Activated CD4-positive, alpha-beta T cell treated with anti-CD3 and anti-CD28 coated beads, Interleukin-2, amount 10 ng/mL, durations not matched to agents 7 days and 5 days (primary cell): ENCODE measurements around the gene SPATA32. TPM values are rescaled to one million over a fixed set of nuclear protein-coding genes. Genes with fewer than 3 reads are reported as not detected.

Experiments used
- CTCF ChIA-PET: fragments of 350-600 bp; sonication (Branson Sonifier 250); formaldehyde crosslinking; loops from one replicate; lab custom pipeline; 2021; ENCODE audit warnings: antibody characterized with exemption; lab: Charles Lee
- POLR2A ChIA-PET: fragments of 350-600 bp; sonication (Branson Sonifier 250); formaldehyde crosslinking; loops from one replicate; lab custom pipeline; 2021; ENCODE audit warnings: antibody characterized with exemption; lab: Charles Lee
- DNase-seq: peaks from one replicate; pipeline ENCODE4 v3.0.0-alpha.2; 2020
- H3K27ac Mint-ChIP-seq: one replicate; pipeline ENCODE4 v1.8.0; 2021; ENCODE audit warnings: mild to moderate bottlenecking, moderate library complexity, mixed read lengths
- H3K27me3 Mint-ChIP-seq: one replicate; pipeline ENCODE4 v1.8.0; 2021; ENCODE audit warnings: mixed read lengths
- H3K36me3 Mint-ChIP-seq: one replicate; pipeline ENCODE4 v1.8.0; 2021; ENCODE audit warnings: low read depth, mixed read lengths
- H3K4me1 Mint-ChIP-seq: one replicate; pipeline ENCODE4 v1.8.0; 2021; ENCODE audit warnings: mixed read lengths
- H3K4me3 Mint-ChIP-seq: one replicate; pipeline ENCODE4 v1.8.0; 2021; ENCODE audit warnings: mild to moderate bottlenecking, moderate library complexity, mixed read lengths
- H3K9me3 Mint-ChIP-seq: one replicate; pipeline ENCODE4 v1.8.0; 2021; ENCODE audit warnings: mixed read lengths
- total RNA-seq, 2 experiments: library from RNA; stranded (reverse); gene quantifications; one replicate each; pipeline ENCODE4 v1.2.3, GENCODE V29; 2021

Gene SPATA32, protein sequence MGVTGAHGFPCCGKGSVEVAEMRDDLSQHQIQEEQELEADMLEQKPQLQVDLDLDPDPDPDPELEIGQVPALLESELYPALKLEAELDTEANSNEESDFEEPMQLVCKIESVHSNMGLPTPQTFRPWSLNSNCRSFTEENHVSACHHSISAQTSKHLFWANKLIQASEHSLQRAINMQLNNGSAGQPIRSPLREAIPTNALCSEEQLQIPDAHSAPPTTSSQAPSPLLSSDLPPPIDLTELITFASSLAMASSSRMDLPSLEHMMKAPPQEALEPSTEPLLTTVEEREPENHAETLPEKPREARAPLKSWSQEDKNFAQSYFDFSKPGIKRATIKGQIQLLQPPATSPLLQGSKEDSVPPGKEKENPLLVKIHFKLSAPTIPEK
- total RNA-seq = under 1 TPM; 0.27 to 0.67 TPM

DNA sequence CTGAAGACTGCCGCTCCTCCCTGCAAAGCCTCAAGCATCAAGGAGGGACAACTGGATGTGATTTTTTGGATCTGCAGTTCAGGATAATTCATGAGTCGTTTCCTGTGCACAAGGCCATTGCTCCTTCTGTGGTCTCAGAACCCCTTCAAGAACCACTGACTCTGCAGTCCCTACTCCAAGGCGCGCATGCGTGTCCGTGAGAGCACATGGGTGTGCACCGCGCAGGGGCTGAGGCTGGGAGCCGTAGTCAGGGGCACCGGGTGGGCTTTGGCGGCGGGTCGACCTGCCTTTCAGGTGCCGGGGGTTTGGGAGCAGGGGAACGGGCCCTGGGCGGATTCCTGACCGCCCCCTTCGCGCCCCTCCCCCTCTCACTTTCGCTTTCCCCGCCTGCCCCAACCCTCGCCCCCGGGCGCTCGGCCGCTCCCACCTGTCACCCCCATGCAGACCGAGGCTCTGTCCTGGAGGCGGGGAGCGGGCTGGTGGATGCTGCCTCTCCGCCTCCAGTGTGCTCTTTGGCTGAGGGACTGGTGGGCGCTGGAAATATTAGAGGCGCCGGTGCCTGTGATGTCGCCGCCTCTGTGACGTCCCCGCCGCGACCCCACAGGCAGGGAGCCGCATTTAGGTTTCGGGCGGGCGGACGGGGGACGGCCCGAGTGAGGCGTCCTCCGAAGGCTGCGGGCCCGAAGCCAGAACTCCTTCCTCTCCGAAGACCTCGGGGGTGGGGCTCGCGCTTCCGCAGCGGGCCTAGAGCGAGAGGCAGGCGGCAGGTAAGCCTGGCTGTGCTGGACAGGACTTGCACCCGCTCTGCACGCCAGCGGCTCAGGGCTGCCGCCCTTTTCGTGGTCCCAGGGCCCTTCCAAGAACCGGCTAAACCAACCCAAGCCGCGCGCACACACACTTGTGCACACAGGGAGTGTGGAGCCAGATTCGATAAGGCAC lies at the start of gene SPATA32:
Gene SPATA32, minus strand, starts transcription at position 518 of the 939 bp plus-strand sequence. Its CDS starts 78 bp downstream, at position 440.
- no peaks in the 10 kb centered on the region for H3K9me3 Mint-ChIP-seq
- H3K4me3 Mint-ChIP-seq = peak within 1 kb of the TSS; percentile 74
- peak within 1 kb of the TSS; percentile 85 for H3K27ac Mint-ChIP-seq
- peaks cover 21% of the 10 kb centered on the region for H3K36me3 Mint-ChIP-seq
- ChIA-PET POLR2A (no interaction called here), CTCF (interaction anchor here (1.2 kb wide), 1 partner anchor 15 kb away, joined by 4 read pairs; no protein-coding TSS in a partner anchor)
- peaks cover 40% of the 10 kb centered on the region for H3K4me1 Mint-ChIP-seq
- DNase-seq = peak; percentile 68
- no peaks in the 10 kb centered on the region for H3K27me3 Mint-ChIP-seq

DNA sequence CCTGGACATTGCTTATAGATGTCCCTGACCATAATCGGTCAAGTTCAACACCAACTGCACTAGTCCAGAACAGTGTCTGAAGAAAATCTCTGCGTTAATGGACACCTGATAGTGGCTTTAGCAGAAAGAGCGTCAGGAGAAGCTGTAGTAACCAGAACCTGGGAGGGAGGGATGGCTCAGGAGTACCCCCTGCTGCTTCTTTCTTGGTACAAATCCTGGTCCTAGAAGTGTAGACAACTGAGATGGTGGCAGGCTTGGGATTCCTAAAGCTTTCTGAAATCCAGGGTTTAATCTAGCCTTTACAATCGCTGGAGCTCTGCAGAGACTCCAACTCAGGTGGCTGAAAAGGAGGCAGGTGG lies 49.5 kb upstream of the SPATA32 start:
- peak overlapping the region; percentile 98 for H3K27ac Mint-ChIP-seq
- ChIA-PET POLR2A (interaction anchor here (1.4 kb wide), 1 partner anchor 164 kb away, joined by 3 read pairs; the partner anchor contains the start of gene HEXIM1), CTCF (interaction anchor here (0.7 to 2.6 kb wide), 14 partner anchors 8 to 176 kb away, joined by 3 to 15 read pairs (median 5); partner anchors contain the start of gene ACBD4)
- no peak for DNase-seq
- peaks cover 68% of the 10 kb centered on the region for H3K36me3 Mint-ChIP-seq
- no peaks in the 10 kb centered on the region for H3K27me3 Mint-ChIP-seq
- H3K4me1 Mint-ChIP-seq = peaks cover 76% of the 10 kb centered on the region
- no peaks in the 10 kb centered on the region for H3K9me3 Mint-ChIP-seq
- peak overlapping the region; percentile 75 for H3K4me3 Mint-ChIP-seq

DNA sequence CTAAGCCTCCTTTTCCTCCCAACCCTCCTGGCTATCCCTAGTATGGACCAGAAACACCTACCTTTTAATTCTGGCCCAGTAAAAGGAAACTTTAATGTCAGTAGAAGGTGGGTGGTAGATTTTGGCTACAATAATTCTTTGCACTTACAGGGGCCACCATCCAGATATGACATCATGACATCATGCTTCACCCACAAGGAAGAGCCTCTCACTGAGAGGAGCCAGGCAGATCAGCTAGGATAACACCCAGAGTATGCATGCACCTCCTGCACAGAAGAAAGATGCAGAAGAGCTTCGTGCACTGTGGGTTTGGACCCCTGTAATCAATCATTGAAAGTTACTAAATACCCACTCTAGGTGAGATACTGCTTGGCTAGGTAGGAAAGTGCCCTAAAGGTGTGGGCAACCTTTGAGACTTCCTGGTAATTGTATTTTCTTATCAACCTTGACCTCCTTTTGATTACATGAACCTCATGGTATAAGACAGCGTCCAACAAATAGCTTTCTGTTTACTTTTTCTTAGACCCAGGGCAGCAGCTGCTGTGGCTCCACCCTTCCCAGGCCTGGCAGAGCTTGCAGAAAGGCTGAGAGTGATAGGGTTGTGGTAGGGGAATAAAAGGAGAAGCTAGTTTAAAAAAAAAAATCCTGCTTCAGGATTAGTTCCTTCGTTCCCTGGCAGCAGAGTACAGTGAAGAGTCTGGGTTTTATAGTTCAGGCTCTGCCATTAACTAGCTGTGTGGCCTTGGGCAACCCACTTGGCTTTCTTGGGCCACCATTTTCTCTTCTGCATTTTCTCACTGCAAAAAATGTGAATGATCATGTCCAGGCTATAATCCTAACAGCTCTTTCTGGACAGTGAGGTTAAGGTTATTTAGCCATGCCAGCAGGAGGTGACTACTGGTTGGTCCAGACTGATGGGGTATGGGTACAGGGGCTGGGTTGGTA lies 48.8 kb upstream of the SPATA32 start:
- DNase-seq = no peak
- H3K4me3 Mint-ChIP-seq = peak overlapping the region; percentile 75
- H3K9me3 Mint-ChIP-seq = no peaks in the 10 kb centered on the region
- CTCF ChIA-PET = interaction anchor here (0.6 to 2.6 kb wide), 11 partner anchors 9 to 1459 kb away, joined by 3 to 15 read pairs (median 3); partner anchors contain the start of gene ACBD4
- peaks cover 67% of the 10 kb centered on the region for H3K36me3 Mint-ChIP-seq
- POLR2A ChIA-PET = no interaction called here
- H3K27me3 Mint-ChIP-seq = no peaks in the 10 kb centered on the region
- peak overlapping the region; percentile 98 for H3K27ac Mint-ChIP-seq
- peaks cover 83% of the 10 kb centered on the region for H3K4me1 Mint-ChIP-seq

DNA sequence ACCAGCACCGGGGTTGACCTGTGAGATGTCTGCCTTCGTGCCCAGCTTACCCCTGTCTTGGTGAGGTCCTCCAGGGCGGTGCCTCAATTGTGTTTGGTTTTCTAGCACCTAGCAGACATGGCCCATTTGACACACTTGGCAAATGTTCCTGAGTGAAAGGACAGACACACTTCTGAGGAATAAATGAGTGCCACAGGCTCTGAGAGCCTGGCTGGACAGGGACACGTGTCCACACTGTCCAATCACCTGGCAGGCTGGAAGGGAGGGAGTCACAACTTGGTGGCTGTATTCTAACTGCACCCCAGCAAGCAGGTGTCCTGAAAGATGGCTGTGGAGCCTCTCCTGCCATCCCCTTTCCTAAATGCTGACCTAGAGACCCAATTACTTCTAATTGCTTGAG lies 47.5 kb upstream of the SPATA32 start:
- CTCF ChIA-PET = interaction anchor here (1.9 kb wide), 1 partner anchor 17 kb away, joined by 4 read pairs; no protein-coding TSS in a partner anchor
- POLR2A ChIA-PET = no interaction called here
- H3K27ac Mint-ChIP-seq = peak overlapping the region; percentile 77
- peaks cover 82% of the 10 kb centered on the region for H3K4me1 Mint-ChIP-seq
- H3K9me3 Mint-ChIP-seq = no peaks in the 10 kb centered on the region
- H3K4me3 Mint-ChIP-seq = no peak overlapping the region
- no peaks in the 10 kb centered on the region for H3K27me3 Mint-ChIP-seq
- H3K36me3 Mint-ChIP-seq = peaks cover 61% of the 10 kb centered on the region
- no peak for DNase-seq

DNA sequence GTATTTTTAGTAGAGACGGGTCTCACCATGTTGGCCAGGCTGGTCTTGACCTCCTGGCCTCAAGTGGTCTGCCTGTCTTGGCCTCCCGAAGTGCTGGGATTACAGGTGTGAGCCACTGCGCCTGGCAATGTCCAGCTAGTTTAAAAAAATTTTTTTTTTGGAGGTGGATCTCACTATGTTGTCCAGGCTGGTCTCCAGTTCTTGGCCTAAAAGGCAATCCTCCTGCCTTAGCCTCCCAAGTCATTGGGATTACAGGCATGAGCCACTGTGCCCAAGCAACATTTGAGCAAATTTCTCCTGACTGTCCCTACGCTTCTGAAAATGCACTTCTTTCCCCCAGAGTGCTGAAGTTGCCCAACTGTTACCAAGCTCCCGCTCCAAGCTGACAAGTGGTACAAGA lies 46.9 kb upstream of the SPATA32 start:
- H3K27me3 Mint-ChIP-seq = no peaks in the 10 kb centered on the region
- H3K36me3 Mint-ChIP-seq = peaks cover 59% of the 10 kb centered on the region
- no peak overlapping the region for H3K4me3 Mint-ChIP-seq
- H3K27ac Mint-ChIP-seq = peak overlapping the region; percentile 91
- CTCF ChIA-PET = interaction anchor here (0.9 to 1.9 kb wide), 2 partner anchors 16 to 25 kb away, joined by 3 to 4 read pairs; no protein-coding TSS in a partner anchor
- DNase-seq = no peak
- no peaks in the 10 kb centered on the region for H3K9me3 Mint-ChIP-seq
- POLR2A ChIA-PET = interaction anchor here (0.6 kb wide), 1 partner anchor 111 kb away, joined by 3 read pairs; no protein-coding TSS in a partner anchor
- peaks cover 82% of the 10 kb centered on the region for H3K4me1 Mint-ChIP-seq

DNA sequence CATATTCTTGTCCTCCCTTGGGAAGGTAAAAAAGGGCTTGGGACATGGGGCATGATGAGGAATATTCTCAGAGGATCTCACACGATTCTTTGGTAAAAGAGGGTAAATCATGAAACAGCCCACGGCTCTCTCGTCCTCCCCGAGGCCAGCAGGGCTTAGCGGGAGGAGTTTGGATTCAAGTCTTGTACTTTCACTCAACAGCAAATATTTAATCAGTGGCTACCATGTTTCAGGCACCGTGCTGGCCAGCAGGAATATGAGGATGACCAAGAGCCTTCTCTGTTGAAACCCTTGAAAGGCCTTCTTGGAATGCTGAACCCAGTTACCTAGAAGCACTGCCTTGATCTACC lies 46.1 kb upstream of the SPATA32 start:
- Mint-ChIP-seq H3K27ac (peak overlapping the region; percentile 91), H3K9me3 (no peaks in the 10 kb centered on the region), H3K4me3 (peak overlapping the region; percentile 30), H3K36me3 (peaks cover 53% of the 10 kb centered on the region), H3K4me1 (peaks cover 83% of the 10 kb centered on the region), H3K27me3 (no peaks in the 10 kb centered on the region)
- CTCF ChIA-PET = interaction anchor here (0.6 to 1.9 kb wide), 7 partner anchors 9 to 172 kb away, joined by 3 to 4 read pairs (median 3); partner anchors contain the start of genes ACBD4 and MAP3K14
- POLR2A ChIA-PET = no interaction called here
- no peak for DNase-seq

DNA sequence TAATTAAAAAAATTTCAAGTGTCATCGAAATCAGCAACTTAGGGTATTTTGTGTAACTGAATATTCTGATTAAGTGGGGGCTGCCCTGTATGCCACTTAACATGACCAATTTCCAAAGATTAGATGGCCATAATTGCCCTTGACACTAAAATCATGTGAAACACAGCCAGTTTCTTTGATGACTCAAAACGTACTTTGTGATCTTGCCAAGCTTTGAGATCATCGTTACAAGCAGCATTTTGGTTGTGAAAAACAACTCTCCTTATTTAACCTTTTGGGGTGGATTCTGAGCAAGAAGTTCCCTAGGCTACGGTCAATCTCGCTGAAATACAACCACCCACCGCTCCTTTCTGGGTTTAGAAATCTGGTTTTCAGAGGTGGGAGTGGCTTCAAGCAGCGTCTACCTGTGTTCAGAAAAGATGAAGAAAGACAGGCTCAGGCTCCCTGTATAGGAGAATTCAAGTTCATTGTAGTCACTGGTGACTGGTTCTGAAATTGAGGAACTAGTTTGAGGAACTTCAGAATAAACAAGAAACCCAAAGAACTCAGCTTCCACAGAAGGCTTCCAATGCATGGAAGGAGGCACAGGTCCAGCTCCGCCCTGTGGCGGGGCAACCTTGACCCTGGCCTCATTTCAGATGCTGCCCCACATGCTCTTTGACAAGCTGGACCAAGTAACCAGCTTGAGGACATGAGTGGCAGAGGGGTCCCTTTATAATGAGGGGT lies 45.6 kb upstream of the SPATA32 start:
- DNase-seq = peak; percentile 61
- H3K27ac Mint-ChIP-seq = peak overlapping the region; percentile 91
- POLR2A ChIA-PET = no interaction called here
- CTCF ChIA-PET = interaction anchor here (0.6 to 1.9 kb wide), 6 partner anchors 9 to 110 kb away, joined by 3 to 5 read pairs (median 3); partner anchors contain the start of gene MAP3K14
- H3K27me3 Mint-ChIP-seq = no peaks in the 10 kb centered on the region
- H3K36me3 Mint-ChIP-seq = peaks cover 58% of the 10 kb centered on the region
- no peaks in the 10 kb centered on the region for H3K9me3 Mint-ChIP-seq
- peaks cover 83% of the 10 kb centered on the region for H3K4me1 Mint-ChIP-seq
- peak overlapping the region; percentile 30 for H3K4me3 Mint-ChIP-seq

DNA sequence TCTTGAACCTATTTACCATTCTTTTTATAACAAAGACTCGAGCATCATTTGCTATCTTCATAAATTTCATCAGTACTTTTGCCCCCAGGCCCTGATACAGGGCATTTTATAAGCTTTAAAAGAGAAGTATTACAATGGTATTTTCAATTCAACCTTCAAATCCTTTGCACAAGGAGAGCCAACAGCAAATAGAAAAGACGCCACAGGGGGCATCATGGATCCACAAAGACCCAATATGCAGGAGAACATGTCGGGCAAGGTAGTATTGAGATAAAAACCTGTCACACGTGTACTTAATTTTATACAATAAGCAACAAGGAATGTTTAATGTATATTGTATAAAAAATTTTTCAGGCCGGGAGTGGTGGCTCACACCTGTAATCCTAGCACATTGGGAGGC lies 44.7 kb upstream of the SPATA32 start:
- Mint-ChIP-seq H3K4me1 (peaks cover 81% of the 10 kb centered on the region), H3K9me3 (no peaks in the 10 kb centered on the region), H3K27me3 (no peaks in the 10 kb centered on the region), H3K4me3 (no peak overlapping the region), H3K36me3 (peaks cover 52% of the 10 kb centered on the region), H3K27ac (peak overlapping the region; percentile 82)
- ChIA-PET POLR2A (no interaction called here), CTCF (interaction anchor here (0.6 to 1.6 kb wide), 4 partner anchors 29 to 109 kb away, joined by 3 to 5 read pairs (median 4); no protein-coding TSS in a partner anchor)
- DNase-seq = no peak

DNA sequence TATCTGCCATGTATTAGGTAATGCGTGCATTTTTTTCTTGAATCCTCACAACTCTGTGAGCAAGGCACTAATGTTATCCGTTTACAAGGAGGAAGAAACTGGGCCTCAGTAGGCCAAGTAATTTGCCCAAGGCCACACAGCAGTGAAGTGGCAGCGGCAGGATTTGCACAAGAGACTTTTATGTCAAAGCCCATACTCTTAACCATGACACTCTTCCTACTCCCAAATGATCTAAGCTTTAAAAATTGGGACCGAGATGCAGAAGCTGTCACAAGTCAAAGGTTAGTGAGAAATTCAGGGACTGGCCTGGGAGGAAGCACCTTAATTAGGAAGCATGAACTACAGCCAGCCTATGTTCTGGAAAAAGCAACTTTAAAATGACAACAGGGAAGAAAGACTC lies 44.2 kb upstream of the SPATA32 start:
- Mint-ChIP-seq H3K9me3 (no peaks in the 10 kb centered on the region), H3K36me3 (peaks cover 48% of the 10 kb centered on the region), H3K27me3 (no peaks in the 10 kb centered on the region), H3K27ac (peak overlapping the region; percentile 68), H3K4me3 (no peak overlapping the region), H3K4me1 (peaks cover 78% of the 10 kb centered on the region)
- ChIA-PET POLR2A (no interaction called here), CTCF (interaction anchor here (0.6 to 1.6 kb wide), 5 partner anchors 29 to 109 kb away, joined by 3 to 5 read pairs (median 3); no protein-coding TSS in a partner anchor)
- no peak for DNase-seq

DNA sequence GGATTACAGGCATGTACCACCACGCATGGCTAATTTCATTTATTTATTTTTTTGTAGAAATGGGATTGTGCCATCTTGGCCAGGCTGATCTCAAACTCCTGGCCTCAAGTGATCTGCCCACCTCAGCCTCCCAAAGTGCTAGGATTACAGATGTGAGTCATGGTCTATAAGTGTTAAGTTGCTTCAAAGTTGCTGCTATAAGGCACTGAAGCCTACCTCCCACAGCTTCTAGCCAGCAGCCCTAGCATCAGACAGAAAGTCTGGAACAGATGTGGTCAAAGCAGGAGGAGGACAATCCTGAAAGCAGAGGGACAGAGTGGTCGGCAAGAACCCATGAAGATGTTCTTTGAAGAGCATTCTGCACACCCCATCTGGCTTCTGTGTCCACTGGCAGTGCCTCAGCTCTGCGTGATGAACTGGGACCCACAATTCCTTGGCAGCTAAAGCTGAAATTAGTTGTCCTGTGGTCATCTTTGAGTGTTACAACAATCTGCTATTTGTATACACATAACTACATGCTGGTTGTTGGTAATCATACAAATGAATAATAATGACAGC lies 43.7 kb upstream of the SPATA32 start:
- CTCF ChIA-PET = interaction anchor here (0.6 to 1.6 kb wide), 4 partner anchors 11 to 108 kb away, joined by 3 to 5 read pairs (median 4); no protein-coding TSS in a partner anchor
- DNase-seq = no peak
- H3K36me3 Mint-ChIP-seq = peaks cover 44% of the 10 kb centered on the region

More for the DNA sequence above, 43.7 kb upstream of the SPATA32 start:
- Mint-ChIP-seq H3K9me3 (no peaks in the 10 kb centered on the region), H3K4me1 (peaks cover 76% of the 10 kb centered on the region), H3K27ac (peak overlapping the region; percentile 68), H3K27me3 (no peaks in the 10 kb centered on the region), H3K4me3 (no peak overlapping the region)
- POLR2A ChIA-PET = no interaction called here
